Natural killer cell (primary cell): ENCODE results near the gene ZNF839. TPM values are rescaled to one million over a fixed set of nuclear protein-coding genes. Genes with fewer than 3 reads are reported as not detected.
"Not testable (repeated sequence)": the region's sequence is repeated elsewhere in the genome, so short reads cannot be mapped to it uniquely, and the experiment has no call there.

ENCODE experiments used
- ATAC-seq, 3 donors: fragments of 150-1000 bp in 2 of 3; fragments of 200-7000 bp in 1 of 3; cut with Tn5 transposase; 1 replicate in 1 of 3; 2 replicates in 2 of 3; pipeline ENCODE4 v1.10.0; 2021; ENCODE audit warnings: mild to moderate bottlenecking in 2 of 3, moderate library complexity in 2 of 3
- DNase-seq, 2 donors: peaks; one replicate each; pipeline versions ENCODE4 v3.0.0 to v3.0.0-alpha.2; 2013 to 2021; ENCODE audit warnings: mixed read lengths in 1 of 2
- H3K27ac ChIP-seq: one replicate; pipeline ENCODE4 v1.5.1; 2013; ENCODE audit warnings: mild to moderate bottlenecking, low read length
- H3K27me3 ChIP-seq: one replicate; pipeline ENCODE4 v1.6.1; 2013; ENCODE audit warnings: low read length; ENCODE audit not compliant: control insufficient read depth, insufficient read depth
- H3K36me3 ChIP-seq: one replicate; pipeline ENCODE4 v1.6.1; 2013; ENCODE audit warnings: low read length; ENCODE audit not compliant: control insufficient read depth, insufficient read depth
- H3K4me1 ChIP-seq: one replicate; pipeline ENCODE4 v1.6.1; 2013; ENCODE audit warnings: low read length; ENCODE audit not compliant: control insufficient read depth, insufficient read depth
- H3K4me3 ChIP-seq: one replicate; pipeline ENCODE4 v1.5.1; 2013; ENCODE audit warnings: low read length
- H3K9me3 ChIP-seq: one replicate; pipeline ENCODE4 v1.6.1; 2013; ENCODE audit warnings: low read length; ENCODE audit not compliant: control insufficient read depth, insufficient read depth
- H3K27ac Mint-ChIP-seq, 2 donors: one replicate each; pipeline ENCODE4 v1.8.0; 2022; ENCODE audit warnings: mild to moderate bottlenecking in 2 of 2, mixed read lengths in 2 of 2, moderate library complexity in 1 of 2
- H3K27me3 Mint-ChIP-seq, 2 donors: one replicate each; pipeline ENCODE4 v1.8.0; 2022; ENCODE audit warnings: low read depth in 2 of 2, mixed read lengths in 2 of 2
- H3K36me3 Mint-ChIP-seq: one replicate; pipeline ENCODE4 v1.8.0; 2022; ENCODE audit warnings: mixed read lengths
- H3K4me1 Mint-ChIP-seq, 2 donors: one replicate each; pipeline ENCODE4 v1.8.0; 2022; ENCODE audit warnings: mixed read lengths in 2 of 2
- H3K4me3 Mint-ChIP-seq: one replicate; pipeline ENCODE4 v1.8.0; 2022; ENCODE audit warnings: mild to moderate bottlenecking, moderate library complexity, mixed read lengths
- H3K9me3 Mint-ChIP-seq, 2 donors: one replicate each; pipeline ENCODE4 v1.8.0; 2022; ENCODE audit warnings: mixed read lengths in 2 of 2
- CTCF ChIP-seq: fragments of 200-600 bp; IDR thresholded peaks from one replicate; pipeline ENCODE4 v1.8.0; 2022; ENCODE audit warnings: antibody characterized with exemption
- WGBS: methylation state at CpG from one replicate; pipeline ENCODE4 v1.1.7; 2013; ENCODE audit warnings: missing lambda C conversion rate; ENCODE audit not compliant: insufficient coverage; 5-methylcytosine and 5-hydroxymethylcytosine counted together
- intact Hi-C: fragments of 100-400 bp; cut with micrococcal nuclease; formaldehyde crosslinking; loops from one replicate; pipeline ENCODE4 v1.14.2; 2022
- total RNA-seq, 4 donors: library from RNA; stranded (reverse); fragments of 120-200 nt in 1 of 4; gene quantifications; one replicate each; pipeline versions ENCODE4 v1.2.3 to v1.2.4, GENCODE V29; 2013 to 2022

Gene ZNF839
- total RNA-seq, 3 donors from 2014 or later (not counting 1 experiment from before 2014, with no cell fraction given): 13.3 to 20.4 (median 18.1) TPM

DNA sequence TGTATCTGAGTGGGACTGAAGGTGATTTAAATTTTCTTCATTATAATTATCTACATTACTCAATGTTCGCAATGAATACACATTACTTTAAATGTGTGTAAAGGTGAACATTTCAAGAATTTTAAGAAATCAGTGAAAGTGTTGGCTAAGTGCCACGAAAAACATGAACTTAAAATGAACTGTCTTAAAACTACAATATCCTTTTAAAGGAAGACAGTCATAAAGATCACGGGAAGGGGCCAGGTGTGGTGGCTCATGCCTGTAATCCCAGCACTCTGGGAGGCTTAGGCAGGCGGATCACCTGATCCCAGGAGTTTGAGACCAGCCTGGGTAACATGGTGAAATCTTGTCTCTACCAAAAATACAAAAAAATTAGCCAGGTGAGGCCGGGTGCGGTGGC lies 25.8 kb upstream of the ZNF839 start:
- intact Hi-C loops: no loop called here
- no peak for TF ChIP-seq CTCF
- Mint-ChIP-seq H3K27me3 (no peaks in the 10 kb centered on the region), H3K27ac (no peak overlapping the region), H3K36me3 (no peaks in the 10 kb centered on the region), H3K4me1 (peaks cover 0 to 3% of the 10 kb centered on the region in 2 donors), H3K9me3 (no peaks in the 10 kb centered on the region), H3K4me3 (no peak overlapping the region)
- H3K4me3 ChIP-seq: no peak overlapping the region
- H3K36me3 ChIP-seq: no peaks in the 10 kb centered on the region
- no peak overlapping the region for H3K27ac ChIP-seq
- DNase-seq (no peak), ATAC-seq (no peak)
- H3K4me1 ChIP-seq: no peaks in the 10 kb centered on the region
- WGBS: 91% methylated on average over 5 of the region's 6 CpGs
- no peaks in the 10 kb centered on the region for H3K9me3 ChIP-seq
- no peaks in the 10 kb centered on the region for H3K27me3 ChIP-seq

DNA sequence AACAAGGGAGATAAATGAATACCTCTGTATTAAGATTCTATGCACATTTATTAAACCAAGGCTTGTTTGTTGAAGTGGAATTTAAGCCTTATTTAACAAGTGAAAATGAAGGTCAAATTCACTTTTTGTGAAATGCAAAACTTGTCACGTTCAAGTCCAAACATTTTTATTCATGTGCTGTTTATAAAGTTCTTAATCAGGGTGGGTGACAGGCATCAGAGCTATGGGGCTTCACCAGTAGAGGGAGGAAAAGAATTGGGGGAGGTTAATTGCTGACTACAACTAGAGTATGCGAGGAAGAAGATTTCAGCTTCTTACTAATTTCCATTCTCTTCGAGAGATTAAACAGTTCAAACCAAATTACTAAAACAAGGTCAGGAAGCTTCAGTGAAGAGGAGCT lies 24.3 kb upstream of the ZNF839 start:
- H3K27me3 ChIP-seq: no peaks in the 10 kb centered on the region
- no peak for TF ChIP-seq CTCF
- H3K27me3 Mint-ChIP-seq: no peaks in the 10 kb centered on the region
- no peaks in the 10 kb centered on the region for H3K9me3 ChIP-seq
- no peaks in the 10 kb centered on the region for H3K36me3 ChIP-seq
- no peak overlapping the region for H3K4me3 ChIP-seq
- H3K36me3 Mint-ChIP-seq: no peaks in the 10 kb centered on the region
- H3K4me1 ChIP-seq: no peaks in the 10 kb centered on the region
- peaks cover 0 to 7% of the 10 kb centered on the region in 2 donors for H3K4me1 Mint-ChIP-seq
- intact Hi-C loops: no loop called here
- DNase-seq (peak in 1 of 2 donors; percentile 18), ATAC-seq (no peak)
- WGBS: 73% methylated on average over 1 of the region's 3 CpGs
- no peak overlapping the region for H3K4me3 Mint-ChIP-seq
- H3K9me3 Mint-ChIP-seq: no peaks in the 10 kb centered on the region
- no peak overlapping the region for H3K27ac Mint-ChIP-seq
- no peak overlapping the region for H3K27ac ChIP-seq

GRCh38 chr14:102297436-102298170 lies 21.9 kb upstream of the ZNF839 start:
- Histone ChIP-seq H3K27me3 (no peaks in the 10 kb centered on the region), H3K9me3 (no peaks in the 10 kb centered on the region), H3K4me1 (no peaks in the 10 kb centered on the region), H3K36me3 (no peaks in the 10 kb centered on the region), H3K4me3 (no peak overlapping the region), H3K27ac (no peak overlapping the region)
- WGBS: 94% methylated on average over 33 of the region's 33 CpGs
- H3K4me1 Mint-ChIP-seq: peaks cover 0 to 7% of the 10 kb centered on the region in 2 donors
- H3K36me3 Mint-ChIP-seq: no peaks in the 10 kb centered on the region
- no peaks in the 10 kb centered on the region for H3K9me3 Mint-ChIP-seq
- DNase-seq (no peak), ATAC-seq (no peak)
- intact Hi-C loops: no loop called here
- no peak overlapping the region for H3K4me3 Mint-ChIP-seq
- no peak overlapping the region for H3K27ac Mint-ChIP-seq
- no peak for TF ChIP-seq CTCF
- H3K27me3 Mint-ChIP-seq: peaks cover 0 to 4% of the 10 kb centered on the region in 2 donors

- H3K27ac Mint-ChIP-seq, intact Hi-C loops, ATAC-seq, H3K9me3 Mint-ChIP-seq, H3K27me3 Mint-ChIP-seq, H3K27me3 ChIP-seq, H3K36me3 Mint-ChIP-seq, H3K4me1 Mint-ChIP-seq, H3K4me1 ChIP-seq, DNase-seq, H3K4me3 ChIP-seq, H3K9me3 ChIP-seq, H3K27ac ChIP-seq, H3K36me3 ChIP-seq: not testable (repeated sequence)
- 40% methylated on average over 12 of the region's 12 CpGs for WGBS
- H3K4me3 Mint-ChIP-seq: peak overlapping the region; percentile 28
Measured at GRCh38 chr14:102298303-102299070, 21.1 kb upstream of the ZNF839 start.
